ENCODE data around the gene TTLL12.

DNA sequence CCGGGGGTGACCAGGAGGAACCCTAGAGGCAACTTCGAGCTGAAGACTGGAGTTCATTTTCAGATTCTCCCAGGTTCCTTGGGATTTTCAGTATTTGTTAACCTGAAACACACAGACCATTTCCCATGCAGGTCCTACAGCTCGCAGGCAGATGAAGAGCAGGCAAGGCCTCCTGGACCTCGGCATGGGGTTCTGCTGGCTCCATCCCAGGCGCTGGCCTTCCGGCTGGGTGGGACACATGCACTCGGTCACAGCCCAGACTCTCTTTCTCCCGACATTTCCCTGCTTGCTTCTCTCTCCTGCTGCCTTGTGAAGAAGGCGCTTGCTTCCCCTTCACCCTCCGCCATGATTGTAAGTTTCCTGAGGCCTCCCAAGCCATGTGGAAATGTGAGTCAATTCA is 15.4 kb upstream of the TTLL12 start:
- TF ChIP-seq, protein P1, sequence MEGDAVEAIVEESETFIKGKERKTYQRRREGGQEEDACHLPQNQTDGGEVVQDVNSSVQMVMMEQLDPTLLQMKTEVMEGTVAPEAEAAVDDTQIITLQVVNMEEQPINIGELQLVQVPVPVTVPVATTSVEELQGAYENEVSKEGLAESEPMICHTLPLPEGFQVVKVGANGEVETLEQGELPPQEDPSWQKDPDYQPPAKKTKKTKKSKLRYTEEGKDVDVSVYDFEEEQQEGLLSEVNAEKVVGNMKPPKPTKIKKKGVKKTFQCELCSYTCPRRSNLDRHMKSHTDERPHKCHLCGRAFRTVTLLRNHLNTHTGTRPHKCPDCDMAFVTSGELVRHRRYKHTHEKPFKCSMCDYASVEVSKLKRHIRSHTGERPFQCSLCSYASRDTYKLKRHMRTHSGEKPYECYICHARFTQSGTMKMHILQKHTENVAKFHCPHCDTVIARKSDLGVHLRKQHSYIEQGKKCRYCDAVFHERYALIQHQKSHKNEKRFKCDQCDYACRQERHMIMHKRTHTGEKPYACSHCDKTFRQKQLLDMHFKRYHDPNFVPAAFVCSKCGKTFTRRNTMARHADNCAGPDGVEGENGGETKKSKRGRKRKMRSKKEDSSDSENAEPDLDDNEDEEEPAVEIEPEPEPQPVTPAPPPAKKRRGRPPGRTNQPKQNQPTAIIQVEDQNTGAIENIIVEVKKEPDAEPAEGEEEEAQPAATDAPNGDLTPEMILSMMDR (IDR thresholded peaks at IDR 0.05) = no peak
- no peak for TF ChIP-seq POLR2A (IDR thresholded peaks at IDR 0.05)
